Endothelial cell of umbilical vein (primary cell): ENCODE results near the gene SMIM41. TPM values are rescaled to one million over a fixed set of nuclear protein-coding genes. Genes with fewer than 3 reads are reported as not detected.

Experiments
- BruUV-seq: library from RNA; stranded (reverse); fragments of 400-500 nt; replicated peaks from 2 replicates; lab custom pipeline; 2021; lab: Mats Ljungman, UMichigan
- CTCF ChIA-PET: fragments of 300-600, 350-600 bp; sonication (Branson Sonifier 250); formaldehyde crosslinking; loops from one replicate; lab custom pipeline; 2021; ENCODE audit warnings: antibody characterized with exemption, inconsistent platforms; lab: Charles Lee
- POLR2A ChIA-PET: fragments of 300-600, 350-600 bp; sonication (Branson Sonifier 250); formaldehyde crosslinking; loops from one replicate; lab custom pipeline; 2021; ENCODE audit warnings: antibody characterized with exemption, inconsistent platforms; lab: Charles Lee
- DNase-seq: peaks from one replicate; pipeline ENCODE4 v3.0.0-alpha.2; 2011; ENCODE audit warnings: low read depth, low spot score
- FAIRE-seq: peaks from 2 replicates; lab custom pipeline; 2011; peaks lifted over from hg19 to GRCh38; lab: Jason Lieb, UNC
- H2AFZ ChIP-seq: 2 replicates; pipeline ENCODE4 v1.6.0; 2012; ENCODE audit warnings: low read depth, low read length, control low read depth, inconsistent platforms
- H3K27ac ChIP-seq: 2 replicates; pipeline ENCODE4 v1.5.1; 2011; ENCODE audit warnings: low read depth, mild to moderate bottlenecking, control low read depth, low read length, moderate library complexity; ENCODE audit not compliant: insufficient read depth
- H3K27me3 ChIP-seq, 2 experiments: 2 replicates each; pipeline versions ENCODE4 v1.6.0 to v1.6.1; 2011; ENCODE audit warnings: low read length in 2 of 2, mixed read lengths in 1 of 2; ENCODE audit not compliant: control insufficient read depth in 2 of 2, insufficient read depth in 2 of 2
- H3K36me3 ChIP-seq, 2 experiments: 2 replicates in 1 of 2; 3 replicates in 1 of 2; pipeline ENCODE4 v1.5.1; 2011; ENCODE audit warnings: low read length in 2 of 2, mild to moderate bottlenecking in 1 of 2, moderate library complexity in 1 of 2; ENCODE audit not compliant: control insufficient read depth in 2 of 2, insufficient read depth in 2 of 2; ENCODE audit errors: extremely low read depth in 1 of 2
- H3K4me1 ChIP-seq: 3 replicates; pipeline ENCODE4 v1.5.1; 2011; ENCODE audit warnings: mild to moderate bottlenecking, low read length; ENCODE audit not compliant: control insufficient read depth, insufficient read depth; ENCODE audit errors: extremely low read depth
- H3K4me2 ChIP-seq: 2 replicates; pipeline ENCODE4 v1.6.1; 2011; ENCODE audit warnings: low read length, control low read depth, mixed read lengths; ENCODE audit not compliant: insufficient read depth
- H3K4me3 ChIP-seq, 3 experiments: fragments of 200-600 bp in 1 of 3; sonication (generic), shearing (Covaris generic) in 1 of 3; replicated peaks in 1 of 3; 2 replicates each; pipeline ENCODE4 v1.5.1; 2011 to 2016; ENCODE audit warnings: control low read depth in 3 of 3, low read length in 3 of 3, mild to moderate bottlenecking in 2 of 3, inconsistent platforms in 1 of 3, low read depth in 1 of 3, moderate library complexity in 1 of 3; ENCODE audit not compliant: insufficient read depth in 1 of 3
- H3K79me2 ChIP-seq: 2 replicates; pipeline ENCODE4 v1.6.0; 2012; ENCODE audit warnings: low read length, inconsistent platforms; ENCODE audit not compliant: control insufficient read depth, insufficient read depth
- H3K9ac ChIP-seq: replicated peaks from 2 replicates; pipeline ENCODE3; 2011; ENCODE audit warnings: low read length, control low read depth; ENCODE audit not compliant: insufficient read depth; ENCODE audit errors: extremely low read depth
- H3K9me1 ChIP-seq: replicated peaks from 3 replicates; pipeline ENCODE4 v1.6.0; 2011; ENCODE audit warnings: mild to moderate bottlenecking, low read length; ENCODE audit not compliant: control insufficient read depth, insufficient read depth; ENCODE audit errors: extremely low read depth
- H3K9me3 ChIP-seq: replicated peaks from 2 replicates; pipeline ENCODE4 v1.5.1; 2012; ENCODE audit warnings: low read length, inconsistent platforms; ENCODE audit not compliant: control insufficient read depth, insufficient read depth
- H4K20me1 ChIP-seq: replicated peaks from 2 replicates; pipeline ENCODE3; 2011; ENCODE audit warnings: mild to moderate bottlenecking, low read length; ENCODE audit not compliant: control insufficient read depth, insufficient read depth; ENCODE audit errors: extremely low read depth
- CTCF ChIP-seq, 2 donors: IDR thresholded peaks; 1 replicate in 1 of 2; 2 replicates in 1 of 2; pipeline ENCODE4 v1.5.1; 2011; ENCODE audit warnings: low read length in 2 of 2, mild to moderate bottlenecking in 2 of 2, moderate library complexity in 2 of 2, control low read depth in 1 of 2, inconsistent platforms in 1 of 2, low read depth in 1 of 2; ENCODE audit not compliant: insufficient read depth in 1 of 2; ENCODE audit errors: extremely low read depth in 1 of 2
- EZH2 ChIP-seq: IDR thresholded peaks from 2 replicates; pipeline ENCODE4 v1.6.1; 2012; ENCODE audit warnings: borderline replicate concordance, low read depth, mild to moderate bottlenecking, moderate library complexity, low read length, inconsistent platforms; ENCODE audit not compliant: severe bottlenecking
- FOS ChIP-seq: IDR thresholded peaks from 2 replicates; pipeline ENCODE4 v1.6.1; 2011; ENCODE audit warnings: mild to moderate bottlenecking, low read length, moderate library complexity, borderline replicate concordance; ENCODE audit not compliant: insufficient read depth
- GATA2 ChIP-seq: IDR thresholded peaks from 2 replicates; pipeline ENCODE4 v1.7.0; 2011; ENCODE audit warnings: low read depth, mild to moderate bottlenecking, moderate library complexity, mixed read lengths, low read length; ENCODE audit not compliant: insufficient read length, insufficient read depth
- JUN ChIP-seq: IDR thresholded peaks from 2 replicates; pipeline ENCODE4 v1.6.1; 2011; ENCODE audit warnings: borderline replicate concordance, low read depth; ENCODE audit not compliant: insufficient read length, insufficient read depth
- MAX ChIP-seq: IDR thresholded peaks from 2 replicates; pipeline ENCODE4 v1.6.1; 2011; ENCODE audit not compliant: insufficient read depth, insufficient read length
- MYC ChIP-seq: IDR thresholded peaks from one replicate; pipeline ENCODE4 v1.6.1; 2011; ENCODE audit warnings: mild to moderate bottlenecking, low read depth, low read length
- POLR2A ChIP-seq: IDR thresholded peaks from 2 replicates; pipeline ENCODE4 v1.6.1; 2012; ENCODE audit warnings: low read depth, mild to moderate bottlenecking, control low read depth, low read length
- POLR2AphosphoS5 ChIP-seq: IDR thresholded peaks from 2 replicates; pipeline ENCODE4 v1.6.1; 2012; ENCODE audit warnings: low read depth, mild to moderate bottlenecking, control low read depth, low read length, moderate library complexity; ENCODE audit not compliant: insufficient read depth
- dilution Hi-C: fragments of 300-500 bp; cut with MboI; formaldehyde crosslinking; loops from one replicate; pipeline ENCODE4 v1.15.0; 2019; ENCODE audit warnings: low sequenced_read_pairs; ENCODE audit not compliant: extremely low pct_ligation_motif_present
- intact Hi-C: fragments of 100-400 bp; cut with micrococcal nuclease; formaldehyde crosslinking; loops from one replicate; pipeline ENCODE4 v1.10.0; 2022
- polyA plus RNA-seq, 4 experiments: library from polyadenylated mRNA; depleted of rRNA in 3 of 4; stranded (reverse) in 3 of 4; unstranded in 1 of 4; fragments of >200 nt; gene quantifications; 2 replicates each; pipeline versions ENCODE4 v1.2.1 to v1.2.3, GENCODE V29; 2011 to 2012; ENCODE audit warnings: missing spikeins in 1 of 4
- total RNA-seq: library from RNA; stranded (reverse); gene quantifications from 2 replicates; pipeline ENCODE4 v1.2.3, GENCODE V29; 2021

SMIM41 gene
- total and polyA plus RNA-seq, 2 donors (not counting 3 experiments of a cell fraction or from before 2014, with no cell fraction given): not detected

GRCh38 chr12:52076811-52077210 lies 2.7 kb upstream of the SMIM41 start:
- FAIRE-seq: no peak
- dilution Hi-C loops: no loop called here
- POLR2A ChIA-PET: no interaction called here

More at GRCh38 chr12:52076811-52077210, 2.7 kb upstream of the SMIM41 start:
- H2AFZ ChIP-seq: no peak overlapping the region
- no peaks in the 10 kb centered on the region for H3K27me3 ChIP-seq
- H3K9ac ChIP-seq: no peak overlapping the region
- peaks cover 25% of the 10 kb centered on the region for H3K79me2 ChIP-seq
- no peaks in the 10 kb centered on the region for H4K20me1 ChIP-seq
- no peaks in the 10 kb centered on the region for H3K9me3 ChIP-seq
- no peak for TF ChIP-seq CTCF (IDR thresholded peaks at IDR 0.05; ENCODE audit: extremely low read depth in 1 of 2, insufficient read depth in 1 of 2, low read depth in 1 of 2, low read length in 2 of 2)
- TF ChIP-seq MAX: no peak
- TF ChIP-seq MYC: no peak
- no peak for TF ChIP-seq POLR2A
- no peak for TF ChIP-seq EZH2
- TF ChIP-seq GATA2: no peak
- TF ChIP-seq POLR2AphosphoS5: no peak
- no peak for TF ChIP-seq JUN
- no peak for TF ChIP-seq FOS
- H3K4me1 ChIP-seq: peaks cover 4% of the 10 kb centered on the region
- H3K36me3 ChIP-seq: peaks cover 15 to 29% of the 10 kb centered on the region in 2 experiments
- no peak overlapping the region for H3K27ac ChIP-seq
- H3K4me3 ChIP-seq: no peak overlapping the region
- no peaks in the 10 kb centered on the region for H3K9me1 ChIP-seq
- no peak overlapping the region for H3K4me2 ChIP-seq
- no peak for DNase-seq
- no TSS peak for BruUV-seq
- intact Hi-C loops: no loop called here
- CTCF ChIA-PET: interaction anchor here (2.7 kb wide), 1 partner anchor 51 kb away, joined by 13 read pairs; no protein-coding TSS in a partner anchor
